Fibroblast of skin of right biceps (primary cell): Measurements from ENCODE around the gene NRARP.
A peak's percentile ranks its signal among the peaks of the same experiment; 100 is the strongest.

Experiments used
- DNase-seq: peaks from one replicate; pipeline ENCODE4 v3.0.0-alpha.2; 2013

NRARP gene

GRCh38 chr9:137296670-137297664 is 5.1 kb downstream of the NRARP start:
- DNase-seq = no peak

GRCh38 chr9:137295849-137296669 is 6.0 kb downstream of the NRARP start:
- no peak for DNase-seq

GRCh38 chr9:137295238-137295811 is 6.7 kb downstream of the NRARP start:
- no peak for DNase-seq

- DNase-seq = peak; percentile 38
These were observed 7.3 kb downstream of the NRARP start for GRCh38 chr9:137294681-137295237.

GRCh38 chr9:137294091-137294680 is 7.9 kb downstream of the NRARP start:
- peak; percentile 47 for DNase-seq

GRCh38 chr9:137293482-137294090 is 8.5 kb downstream of the NRARP start:
- DNase-seq = no peak

- DNase-seq = no peak
These were observed 9.0 kb downstream of the NRARP start for GRCh38 chr9:137293094-137293481.

- DNase-seq = no peak
These were observed 15.1 kb downstream of the NRARP start for GRCh38 chr9:137286975-137287383.

GRCh38 chr9:137281345-137282116 is 20.5 kb downstream of the NRARP start:
- no peak for DNase-seq

- DNase-seq = peak; percentile 23
These were observed 21.4 kb downstream of the NRARP start for GRCh38 chr9:137280474-137281344.

- DNase-seq = no peak
These were observed 22.2 kb downstream of the NRARP start for GRCh38 chr9:137279741-137280473.

GRCh38 chr9:137278721-137279711 is 23.1 kb downstream of the NRARP start:
- no peak for DNase-seq

GRCh38 chr9:137278061-137278701 is 23.9 kb downstream of the NRARP start:
- DNase-seq = no peak

GRCh38 chr9:137277329-137278041 is 24.6 kb downstream of the NRARP start, which contains the start of gene TOR4A:
TOR4A (plus strand) TSS chr9:137277726; CDS start chr9:137278690, 964 bp downstream.
- DNase-seq = peak; percentile 69

- DNase-seq = peak; percentile 66
These were observed 25.4 kb downstream of the NRARP start for GRCh38 chr9:137276473-137277328.
